Measurements from ENCODE around the gene IYD.
A peak's percentile ranks its signal among the peaks of the same experiment; 100 is the strongest.

The IYD gene

GRCh38 chr6:150380256-150380655 lies 11.4 kb downstream of the IYD start:
- H3K9me3 ChIP-seq (replicated peaks in 1 of 11): no peaks in the 10 kb centered on the region
- H3K36me3 ChIP-seq: no peaks in the 10 kb centered on the region
- peaks cover 4 to 13% (median 8%) of the 10 kb centered on the region in 10 experiments; a peak in 15 of 20 replicates for H3K4me1 ChIP-seq
- no peaks in the 10 kb centered on the region for H3K27me3 ChIP-seq
- H3K4me2 ChIP-seq: peak overlapping the region; percentile 8 to 47 (median 35); a peak in 17 of 22 replicates
- no peak overlapping the region for H3K4me3 ChIP-seq
- no peak for TF ChIP-seq Cebpa-rat (IDR thresholded peaks at IDR 0.05)
- H3K9ac ChIP-seq: no peak overlapping the region
- H3K27ac ChIP-seq: no peak overlapping the region
- H4K20me1 ChIP-seq: no peaks in the 10 kb centered on the region

DNA sequence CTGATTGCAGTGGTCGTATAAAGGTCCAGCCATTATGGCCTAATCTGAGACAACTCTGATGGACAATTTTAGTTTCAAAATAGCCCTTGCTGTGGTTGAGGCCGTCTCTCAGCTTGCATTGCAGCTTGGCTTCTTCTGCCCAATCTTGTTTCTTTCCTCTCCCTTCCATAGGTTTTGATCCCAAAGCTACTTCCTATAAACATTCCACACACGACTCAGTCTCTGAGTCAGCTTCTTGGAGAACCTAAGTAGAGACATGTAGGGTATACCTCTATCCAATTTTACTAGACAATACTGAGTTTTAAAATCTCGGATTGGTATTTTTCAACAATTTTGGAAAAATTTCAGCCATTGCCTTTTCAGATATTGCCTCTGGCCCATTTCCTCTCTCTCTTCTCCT lies 13.4 kb downstream of the IYD start:
- no peak for TF ChIP-seq Cebpa-rat (IDR thresholded peaks at IDR 0.05)
- Histone ChIP-seq H4K20me1 (no peaks in the 10 kb centered on the region), H3K4me1 (peaks cover 4 to 13% (median 8%) of the 10 kb centered on the region in 10 experiments; a peak in 15 of 20 replicates), H3K4me3 (no peak overlapping the region), H3K36me3 (no peaks in the 10 kb centered on the region), H3K4me2 (no peak overlapping the region), H3K27ac (no peak overlapping the region), H3K27me3 (no peaks in the 10 kb centered on the region), H3K9me3 (replicated peaks in 1 of 11) (no peaks in the 10 kb centered on the region), H3K9ac (no peak overlapping the region)

DNA sequence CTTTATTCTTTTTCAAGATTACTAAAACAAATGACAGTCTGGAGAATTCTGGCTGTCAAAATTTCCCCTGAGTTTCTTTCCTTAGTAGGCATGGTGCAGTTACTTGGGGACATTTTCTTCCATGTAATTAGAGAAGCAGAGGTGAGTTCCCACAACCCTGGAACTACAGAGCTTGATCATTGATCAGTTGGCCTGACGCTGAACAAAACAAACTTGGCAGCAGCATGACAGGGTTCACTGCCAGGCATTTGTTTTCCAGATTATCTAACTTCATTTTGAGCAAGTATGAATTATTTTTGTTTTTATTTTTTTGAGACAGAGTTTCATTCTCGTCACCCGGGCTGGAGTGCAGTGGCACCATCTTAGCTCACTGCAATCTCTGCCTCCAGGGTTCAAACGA lies 22.6 kb downstream of the IYD start:
- Histone ChIP-seq H3K27me3 (no peaks in the 10 kb centered on the region), H3K36me3 (no peaks in the 10 kb centered on the region), H3K4me2 (no peak overlapping the region), H3K9ac (no peak overlapping the region), H4K20me1 (no peaks in the 10 kb centered on the region), H3K27ac (no peak overlapping the region), H3K4me3 (no peak overlapping the region), H3K4me1 (no peaks in the 10 kb centered on the region), H3K9me3 (replicated peaks in 1 of 11) (no peaks in the 10 kb centered on the region)
- no peak for TF ChIP-seq Cebpa-rat (IDR thresholded peaks at IDR 0.05)

DNA sequence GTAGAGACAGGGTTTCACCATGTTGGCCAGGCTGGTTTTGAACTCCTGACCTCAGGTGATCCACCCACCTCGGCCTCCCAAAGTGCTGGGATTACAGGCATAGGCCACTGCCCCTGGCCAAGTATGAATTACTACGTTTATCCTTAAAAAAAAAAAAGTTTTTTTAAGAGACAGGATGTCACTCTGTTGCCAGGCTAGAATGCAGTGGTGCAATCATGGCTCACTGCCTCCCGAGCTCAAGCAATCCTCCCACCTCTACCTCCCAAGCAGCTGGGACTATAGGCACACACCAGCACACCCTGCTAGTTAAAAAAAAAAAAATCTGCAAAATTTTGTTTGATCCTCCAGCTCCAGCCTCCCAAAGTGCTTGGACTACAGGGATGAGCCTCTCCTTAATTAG lies 23.1 kb downstream of the IYD start:
- no peak overlapping the region for H3K4me2 ChIP-seq
- no peaks in the 10 kb centered on the region for H3K9me3 ChIP-seq (replicated peaks in 1 of 11)
- no peaks in the 10 kb centered on the region for H3K27me3 ChIP-seq
- no peak overlapping the region for H3K9ac ChIP-seq
- H3K4me3 ChIP-seq: no peak overlapping the region
- H3K4me1 ChIP-seq: no peaks in the 10 kb centered on the region
- no peaks in the 10 kb centered on the region for H4K20me1 ChIP-seq
- H3K27ac ChIP-seq: no peak overlapping the region
- H3K36me3 ChIP-seq: no peaks in the 10 kb centered on the region
- TF ChIP-seq Cebpa-rat (IDR thresholded peaks at IDR 0.05): no peak

DNA sequence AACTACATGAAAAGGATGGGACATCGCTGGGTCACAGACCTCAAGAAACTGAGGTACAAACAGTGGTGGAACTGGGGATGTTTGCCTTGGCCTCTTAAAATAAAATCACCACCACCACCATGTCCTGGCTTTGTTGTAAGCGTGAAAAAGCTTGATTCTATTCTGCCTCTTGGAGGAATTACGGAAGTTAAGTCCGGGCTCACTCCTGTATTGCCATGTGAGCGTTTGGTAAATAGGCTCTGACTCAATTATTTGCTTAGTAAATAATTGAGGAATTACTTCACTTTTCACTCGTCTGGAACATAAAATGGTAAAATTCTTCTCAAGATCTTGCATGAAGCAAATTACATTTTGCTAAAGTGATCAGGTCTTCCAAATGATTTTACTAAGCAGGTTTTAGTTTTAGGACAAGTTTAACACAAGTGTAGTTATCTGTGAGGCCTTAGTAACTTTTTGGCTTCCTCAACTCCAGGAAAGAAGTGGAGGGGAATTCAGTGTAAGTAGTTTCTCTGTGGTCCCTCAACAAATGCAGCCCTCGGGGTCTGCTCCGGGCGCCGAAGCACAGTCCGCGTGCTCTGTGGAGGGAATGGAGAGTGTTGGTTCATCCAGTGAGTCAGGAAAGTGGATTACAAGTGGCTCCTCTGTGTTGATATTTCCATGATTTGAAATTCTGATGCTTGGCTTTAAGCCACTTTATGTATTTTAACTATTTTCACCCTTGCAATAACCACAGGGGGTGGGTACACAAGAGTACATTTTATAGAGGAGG lies 23.8 kb downstream of the IYD start:
- no peaks in the 10 kb centered on the region for H3K27me3 ChIP-seq
- TF ChIP-seq Cebpa-rat (IDR thresholded peaks at IDR 0.05): no peak
- no peaks in the 10 kb centered on the region for H3K4me1 ChIP-seq
- no peak overlapping the region for H3K4me2 ChIP-seq
- H4K20me1 ChIP-seq: no peaks in the 10 kb centered on the region
- H3K9me3 ChIP-seq (replicated peaks in 1 of 11): no peaks in the 10 kb centered on the region
- no peak overlapping the region for H3K9ac ChIP-seq
- H3K4me3 ChIP-seq: no peak overlapping the region
- H3K27ac ChIP-seq: no peak overlapping the region
- no peaks in the 10 kb centered on the region for H3K36me3 ChIP-seq

DNA sequence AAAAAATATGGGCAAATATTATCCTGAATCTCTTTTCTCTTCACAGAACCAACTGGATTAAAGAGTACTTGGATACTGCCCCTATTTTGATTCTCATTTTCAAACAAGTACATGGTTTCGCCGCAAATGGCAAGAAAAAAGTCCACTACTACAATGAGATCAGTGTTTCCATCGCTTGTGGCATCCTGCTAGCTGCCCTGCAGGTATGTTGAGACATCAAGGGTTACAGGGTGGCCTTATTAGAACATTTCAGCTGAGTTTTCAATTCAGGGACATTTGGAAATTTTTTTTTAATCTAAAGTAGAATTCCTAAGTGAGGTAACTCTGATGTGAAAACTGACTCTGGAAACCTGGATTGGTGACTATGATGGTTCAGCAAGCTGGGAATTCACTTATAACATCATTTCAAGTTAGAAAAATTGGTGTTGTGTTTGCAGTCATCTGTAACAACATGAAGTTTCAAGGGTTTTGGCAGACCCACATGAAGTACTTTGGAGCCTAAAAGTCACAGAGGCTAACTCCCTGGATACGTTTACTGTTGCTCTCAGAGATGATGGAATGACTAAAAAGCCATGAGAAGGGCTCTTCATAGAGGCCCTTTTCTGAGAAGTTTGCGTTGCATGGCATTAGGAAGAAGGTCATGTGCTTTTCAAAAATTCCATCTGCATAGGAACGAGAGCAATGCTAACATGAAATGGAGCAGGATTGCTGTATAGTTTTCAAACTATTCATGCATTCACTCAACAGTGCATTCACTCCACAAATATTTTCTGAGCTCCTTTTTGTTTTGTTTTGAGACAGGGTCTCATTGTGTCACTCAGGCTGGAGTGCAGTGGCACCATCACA lies 25.5 kb downstream of the IYD start:
- H3K9me3 ChIP-seq (replicated peaks in 1 of 11): no peaks in the 10 kb centered on the region
- no peaks in the 10 kb centered on the region for H3K36me3 ChIP-seq
- H3K4me1 ChIP-seq: no peaks in the 10 kb centered on the region
- H3K4me3 ChIP-seq: no peak overlapping the region
- H3K9ac ChIP-seq: no peak overlapping the region
- no peak overlapping the region for H3K4me2 ChIP-seq
- no peak overlapping the region for H3K27ac ChIP-seq
- no peaks in the 10 kb centered on the region for H3K27me3 ChIP-seq
- no peaks in the 10 kb centered on the region for H4K20me1 ChIP-seq
- no peak for TF ChIP-seq Cebpa-rat (IDR thresholded peaks at IDR 0.05)

GRCh38 chr6:150394899-150395295 lies 26.1 kb downstream of the IYD start:
- no peak overlapping the region for H3K27ac ChIP-seq
- no peak for TF ChIP-seq Cebpa-rat (IDR thresholded peaks at IDR 0.05)

GRCh38 chr6:150395388-150396009 lies 26.7 kb downstream of the IYD start:
- Histone ChIP-seq H3K9me3 (replicated peaks in 1 of 11) (no peaks in the 10 kb centered on the region), H3K36me3 (no peaks in the 10 kb centered on the region), H4K20me1 (no peaks in the 10 kb centered on the region), H3K27me3 (no peaks in the 10 kb centered on the region), H3K4me1 (no peaks in the 10 kb centered on the region), H3K27ac (no peak overlapping the region), H3K4me3 (no peak overlapping the region), H3K9ac (no peak overlapping the region), H3K4me2 (no peak overlapping the region)
- TF ChIP-seq Cebpa-rat (IDR thresholded peaks at IDR 0.05): no peak

More at GRCh38 chr6:150394899-150395295, 26.1 kb downstream of the IYD start:
- H3K4me2 ChIP-seq: no peak overlapping the region
- H3K36me3 ChIP-seq: no peaks in the 10 kb centered on the region
- no peaks in the 10 kb centered on the region for H3K9me3 ChIP-seq (replicated peaks in 1 of 11)
- no peak overlapping the region for H3K9ac ChIP-seq
- H3K27me3 ChIP-seq: no peaks in the 10 kb centered on the region
- no peaks in the 10 kb centered on the region for H3K4me1 ChIP-seq
- H3K4me3 ChIP-seq: no peak overlapping the region
- no peaks in the 10 kb centered on the region for H4K20me1 ChIP-seq

GRCh38 chr6:150403458-150404246 lies 34.8 kb downstream of the IYD start:
- H3K9me3 ChIP-seq (replicated peaks in 1 of 11): peaks cover 11 to 21% (median 15%) of the 10 kb centered on the region in 11 experiments
- no peak for TF ChIP-seq Cebpa-rat (IDR thresholded peaks at IDR 0.05)
- no peak overlapping the region for H3K9ac ChIP-seq
- H4K20me1 ChIP-seq: no peaks in the 10 kb centered on the region
- H3K4me2 ChIP-seq: peak overlapping the region in 5 of 11 experiments; percentile 1 to 52 (median 14); a peak in 8 of 22 replicates
- no peaks in the 10 kb centered on the region for H3K36me3 ChIP-seq
- peaks cover 0 to 35% (median 23%) of the 10 kb centered on the region in 10 experiments; a peak in 17 of 20 replicates for H3K4me1 ChIP-seq
- H3K27ac ChIP-seq: no peak overlapping the region
- no peak overlapping the region for H3K4me3 ChIP-seq
- H3K27me3 ChIP-seq: no peaks in the 10 kb centered on the region

All from BLaER1 treated with 17β-estradiol and CSF1 and Interleukin-3, amounts not matched to agents 10 nM and 100 nM (cell line).